Measurements from ENCODE around the gene EPO.

DNA sequence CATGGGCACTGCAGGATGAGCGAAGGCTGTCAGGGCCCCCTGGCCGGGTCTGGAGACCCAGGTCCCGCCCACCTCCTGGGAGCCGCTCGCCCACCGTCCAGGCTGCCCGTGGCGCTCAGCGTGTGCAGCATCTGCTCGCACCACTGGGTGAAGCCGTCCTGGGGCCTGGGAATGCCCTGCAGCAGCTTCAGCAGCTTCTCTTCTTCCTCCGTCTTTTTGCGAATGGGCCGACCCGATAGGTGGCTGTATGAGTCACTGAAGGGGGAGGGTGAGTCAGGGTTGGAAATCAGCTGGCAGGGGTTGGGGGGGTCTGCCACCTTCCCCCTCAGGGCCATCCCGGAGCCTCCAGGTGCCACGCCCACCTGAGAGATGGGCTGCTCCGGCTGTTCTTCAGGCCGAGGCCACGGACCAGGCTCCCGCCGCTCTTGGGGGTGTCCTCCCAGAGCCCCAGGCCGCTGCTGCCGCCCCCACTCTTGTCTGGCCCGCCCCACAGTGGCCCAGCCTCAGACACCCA lies 38.0 kb upstream of the EPO start:
- TF ChIP-seq, protein P1, sequence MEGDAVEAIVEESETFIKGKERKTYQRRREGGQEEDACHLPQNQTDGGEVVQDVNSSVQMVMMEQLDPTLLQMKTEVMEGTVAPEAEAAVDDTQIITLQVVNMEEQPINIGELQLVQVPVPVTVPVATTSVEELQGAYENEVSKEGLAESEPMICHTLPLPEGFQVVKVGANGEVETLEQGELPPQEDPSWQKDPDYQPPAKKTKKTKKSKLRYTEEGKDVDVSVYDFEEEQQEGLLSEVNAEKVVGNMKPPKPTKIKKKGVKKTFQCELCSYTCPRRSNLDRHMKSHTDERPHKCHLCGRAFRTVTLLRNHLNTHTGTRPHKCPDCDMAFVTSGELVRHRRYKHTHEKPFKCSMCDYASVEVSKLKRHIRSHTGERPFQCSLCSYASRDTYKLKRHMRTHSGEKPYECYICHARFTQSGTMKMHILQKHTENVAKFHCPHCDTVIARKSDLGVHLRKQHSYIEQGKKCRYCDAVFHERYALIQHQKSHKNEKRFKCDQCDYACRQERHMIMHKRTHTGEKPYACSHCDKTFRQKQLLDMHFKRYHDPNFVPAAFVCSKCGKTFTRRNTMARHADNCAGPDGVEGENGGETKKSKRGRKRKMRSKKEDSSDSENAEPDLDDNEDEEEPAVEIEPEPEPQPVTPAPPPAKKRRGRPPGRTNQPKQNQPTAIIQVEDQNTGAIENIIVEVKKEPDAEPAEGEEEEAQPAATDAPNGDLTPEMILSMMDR (optimal IDR thresholded peaks at IDR 0.05 in 1 of 3, IDR thresholded peaks at IDR 0.05 in 1 of 3, conservative IDR thresholded peaks at IDR 0.05 in 1 of 3; ENCODE audit: extremely low read depth in 1 of 3, insufficient read depth in 2 of 3, low read length in 3 of 3): no peak
- TF ChIP-seq EZH2 (IDR thresholded peaks at IDR 0.05; ENCODE audit: low read length): no peak
